Spleen (tissue), 7 donors: Measurements from ENCODE around the gene CCDC124.

Experiments used
- CTCF ChIP-seq, 11 experiments: fragments of 200-600 bp in 7 of 11; fragments of 450-650 bp in 4 of 11; sonication (generic) in 4 of 11; IDR thresholded peaks in 8 of 11; conservative IDR thresholded peaks in 3 of 11; 1 replicate in 7 of 11; 2 replicates in 4 of 11; pipeline versions ENCODE4 v1.4.0 to v1.8.0; 2016 to 2021; ENCODE audit warnings: antibody characterized with exemption in 11 of 11, inconsistent platforms in 4 of 11, mild to moderate bottlenecking in 1 of 11
- POLR2A ChIP-seq, 3 donors: fragments of 450-650 bp; IDR thresholded peaks; one replicate each; pipeline ENCODE4 v1.5.1; 2017; ENCODE audit warnings: antibody characterized with exemption in 3 of 3, mild to moderate bottlenecking in 1 of 3
- POLR2AphosphoS5 ChIP-seq, 3 donors: sonication (generic); formaldehyde crosslinking; IDR thresholded peaks; one replicate each; pipeline ENCODE4 v1.5.1; 2017; ENCODE audit warnings: antibody characterized with exemption in 3 of 3
- donor health status: DM: no; HTN: no; CAD: no; lungs with moderate emphysema.
- donor health status: DM: no; HTN: no; CAD: no.
- donor health status: DM: no; HTN: no; CAD: no.

DNA sequence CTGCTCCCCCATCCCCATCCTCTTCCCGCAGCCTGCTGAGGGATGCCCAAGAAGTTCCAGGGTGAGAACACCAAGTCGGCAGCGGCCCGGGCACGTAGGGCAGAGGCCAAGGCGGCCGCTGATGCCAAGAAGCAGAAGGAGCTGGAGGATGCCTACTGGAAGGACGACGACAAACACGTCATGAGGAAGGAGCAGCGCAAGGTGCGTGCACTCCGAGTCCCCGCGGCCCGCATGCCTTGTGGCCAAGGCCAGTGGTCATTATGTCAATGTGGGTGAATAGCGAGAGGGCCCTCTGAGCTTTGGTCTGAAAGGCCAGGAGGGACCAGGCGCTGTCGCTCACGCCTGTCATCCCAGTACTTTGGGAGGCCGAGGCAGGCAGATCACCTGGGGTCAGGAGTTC is 3.6 kb downstream of the CCDC124 start:
- no peak for TF ChIP-seq CTCF (IDR thresholded peaks at IDR 0.05 in 8 of 11, conservative IDR thresholded peaks at IDR 0.05 in 3 of 11)
- TF ChIP-seq POLR2A (IDR thresholded peaks at IDR 0.05) = no peak
- no peak for TF ChIP-seq POLR2AphosphoS5 (IDR thresholded peaks at IDR 0.05)
